ENCODE measurements around the gene OR9Q1. TPM values are rescaled to one million over a fixed set of nuclear protein-coding genes. Genes with fewer than 3 reads are reported as not detected.

OR9Q1 gene
- total and polyA plus RNA-seq, 2 experiments from 2014 or later: not detected

GRCh38 chr11:58135171-58135570 is 111.5 kb downstream of the OR9Q1 start (continued):
- no peak for TF ChIP-seq ZNF462 (CRISPR knock-in tag; IDR thresholded peaks at IDR 0.05)

- H3K36me3 Mint-ChIP-seq (ENCODE audit: low read depth): no peaks in the 10 kb centered on the region
- Histone ChIP-seq H3F3A (replicated peaks; ENCODE audit: low read depth) (no peaks in the 10 kb centered on the region), H3K4me1 (ENCODE audit: insufficient read depth) (no peaks in the 10 kb centered on the region), H3K9me2 (ENCODE audit: insufficient read depth) (no peaks in the 10 kb centered on the region), H4K20me1 (replicated peaks; ENCODE audit: insufficient read depth) (no peaks in the 10 kb centered on the region), H3K79me2 (replicated peaks; ENCODE audit: insufficient read depth) (no peaks in the 10 kb centered on the region), H3K4me3 (no peak overlapping the region), H3K27me3 (ENCODE audit: insufficient read depth) (no peaks in the 10 kb centered on the region), H3K36me3 (ENCODE audit: insufficient read depth) (no peaks in the 10 kb centered on the region), H3K27ac (ENCODE audit: low read depth) (no peak overlapping the region), H2AFZ (no peak overlapping the region), H3K4me2 (no peak overlapping the region)
- H3K4me3 Mint-ChIP-seq: no peak overlapping the region
- ATAC-seq (no peak), DNase-seq (ENCODE audit: low spot score) (no peak)
- no peaks in the 10 kb centered on the region for H3K4me1 Mint-ChIP-seq
- no peak overlapping the region for H3K27ac Mint-ChIP-seq
- H3K9me3 Mint-ChIP-seq: no peaks in the 10 kb centered on the region
- H3K27me3 Mint-ChIP-seq (ENCODE audit: insufficient read depth, low read depth, poor library complexity): no peaks in the 10 kb centered on the region
- TF ChIP-seq POLR2AphosphoS5 (IDR thresholded peaks at IDR 0.05; ENCODE audit: low read depth) (no peak), ETS1 (IDR thresholded peaks at IDR 0.05) (no peak), NANOG (IDR thresholded peaks at IDR 0.05; ENCODE audit: borderline replicate concordance) (no peak), CREB1 (CRISPR knock-in tag; IDR thresholded peaks at IDR 0.05; ENCODE audit: low read depth) (no peak), STAT1 (IDR thresholded peaks at IDR 0.05; ENCODE audit: unreplicated experiment) (no peak), ZNF331 (CRISPR knock-in tag; IDR thresholded peaks at IDR 0.05; ENCODE audit: low read depth) (no peak)
These were observed 119.1 kb downstream of the OR9Q1 start for GRCh38 chr11:58142761-58143160.

All from GM23338 (cell line).